K562 (cell line): ENCODE data around the gene ZNF148. TPM values are rescaled to one million over a fixed set of nuclear protein-coding genes. Genes with fewer than 3 reads are reported as not detected.
A peak's percentile ranks its signal among the peaks of the same experiment; 100 is the strongest.

Source experiments
- ATAC-seq: fragments of 200-7000 bp; cut with Tn5 transposase; 3 replicates; pipeline ENCODE4 v1.9.1; 2020; ENCODE audit warnings: moderate library complexity
- BruUV-seq: library from RNA; stranded (reverse); fragments of 400-500 nt; replicated peaks from 2 replicates; lab custom pipeline; 2021; lab: Mats Ljungman, UMichigan
- CTCF ChIA-PET: fragments of 300-600 bp; formaldehyde crosslinking; extraction: SDS; loops from one replicate; lab custom pipeline; 2021; ENCODE audit warnings: low intra/inter-chr PET ratio; lab: Yijun Ruan, JAX
- POLR2A ChIA-PET: fragments of 300-600, 350-650 bp; sonication (Branson Sonifier 250); formaldehyde crosslinking; extraction: SDS; loops from one replicate; lab custom pipeline; 2021; ENCODE audit warnings: antibody characterized with exemption, inconsistent platforms; lab: Yijun Ruan, JAX
- DNase-seq, 4 experiments: peaks; one replicate each; pipeline versions ENCODE4 v3.0.0 to v3.0.0-alpha.2; 2011 to 2018; ENCODE audit warnings: low spot score in 3 of 4, mixed read lengths in 3 of 4; ENCODE audit errors: extremely low read depth in 1 of 4
- FAIRE-seq: peaks from 2 replicates; lab custom pipeline; 2011; peaks lifted over from hg19 to GRCh38; lab: Jason Lieb, UNC
- H2AFZ ChIP-seq: 2 replicates; pipeline ENCODE4 v1.6.0; 2011; ENCODE audit warnings: low read depth, low read length, control low read depth, inconsistent platforms
- H3K27ac ChIP-seq: fragments of 200-600 bp; 3 replicates; pipeline ENCODE4 v1.8.0; 2011; ENCODE audit warnings: low read depth, mild to moderate bottlenecking, control low read depth, inconsistent platforms, low read length, moderate library complexity, mixed read lengths; ENCODE audit errors: extremely low read depth
- H3K27me3 ChIP-seq, 2 experiments: fragments of 300-600 bp in 1 of 2; 2 replicates in 1 of 2; 3 replicates in 1 of 2; pipeline versions ENCODE4 v1.6.0 to v1.8.0; 2011; ENCODE audit warnings: inconsistent platforms in 2 of 2, low read length in 2 of 2, mild to moderate bottlenecking in 1 of 2, mixed read lengths in 1 of 2, moderate library complexity in 1 of 2; ENCODE audit not compliant: control insufficient read depth in 2 of 2, insufficient read depth in 2 of 2
- H3K36me3 ChIP-seq: fragments of 300-600 bp; 3 replicates; pipeline ENCODE4 v1.8.0; 2011; ENCODE audit warnings: mild to moderate bottlenecking, low read length, inconsistent platforms; ENCODE audit not compliant: control insufficient read depth, insufficient read depth
- H3K4me1 ChIP-seq, 2 experiments: fragments of 200-600 bp in 1 of 2; replicated peaks in 1 of 2; 2 replicates in 1 of 2; 3 replicates in 1 of 2; pipeline versions ENCODE4 v1.5.1 to v1.8.0; 2011; ENCODE audit warnings: inconsistent platforms in 2 of 2, low read length in 2 of 2, mild to moderate bottlenecking in 1 of 2, mixed read lengths in 1 of 2, moderate library complexity in 1 of 2; ENCODE audit not compliant: control insufficient read depth in 2 of 2, insufficient read depth in 2 of 2
- H3K4me2 ChIP-seq: 2 replicates; pipeline ENCODE4 v1.6.1; 2011; ENCODE audit warnings: low read length, control low read depth, inconsistent platforms, mixed read lengths; ENCODE audit not compliant: insufficient read depth
- H3K4me3 ChIP-seq: fragments of 200-600 bp; sonication (generic), shearing (Covaris generic); 2 replicates; pipeline ENCODE4 v1.5.1; 2016; ENCODE audit warnings: control low read depth, inconsistent platforms
- H3K79me2 ChIP-seq: fragments of 200-600 bp; 3 replicates; pipeline ENCODE4 v1.8.0; 2011; ENCODE audit warnings: low read length, inconsistent platforms; ENCODE audit not compliant: control insufficient read depth, insufficient read depth
- H3K9ac ChIP-seq, 2 experiments: 2 replicates each; pipeline versions ENCODE4 v1.6.0 to v1.6.1; 2011; ENCODE audit warnings: low read depth in 2 of 2, low read length in 2 of 2, control low read depth in 1 of 2, inconsistent platforms in 1 of 2, mild to moderate bottlenecking in 1 of 2, mixed read lengths in 1 of 2; ENCODE audit not compliant: insufficient read depth in 1 of 2
- H3K9me1 ChIP-seq: one replicate; pipeline ENCODE4 v1.6.0; 2011; ENCODE audit warnings: inconsistent platforms, mild to moderate bottlenecking, low read length, moderate library complexity; ENCODE audit not compliant: control insufficient read depth, insufficient read depth
- H3K9me3 ChIP-seq: replicated peaks from 2 replicates; pipeline ENCODE4 v1.5.1; 2011; ENCODE audit warnings: low read depth, low read length, inconsistent platforms; ENCODE audit not compliant: control insufficient read depth, insufficient read depth
- H4K20me1 ChIP-seq: replicated peaks from 2 replicates; pipeline ENCODE4 v1.6.1; 2011; ENCODE audit warnings: low read length, inconsistent platforms, mixed read lengths; ENCODE audit not compliant: control insufficient read depth, insufficient read depth
- ATF7 ChIP-seq: fragments of 450-650 bp; IDR thresholded peaks from 2 replicates; pipeline ENCODE4 v1.7.1; 2014; ENCODE audit warnings: mild to moderate bottlenecking, moderate library complexity
- DPF2 ChIP-seq: fragments of 450-650 bp; IDR thresholded peaks from 2 replicates; pipeline ENCODE4 v1.6.1; 2016
- MEIS2 ChIP-seq: fragments of 450-650 bp; IDR thresholded peaks from 2 replicates; pipeline ENCODE4 v1.6.1; 2014; ENCODE audit warnings: mild to moderate bottlenecking; ENCODE audit not compliant: partially characterized antibody
- NFE2 ChIP-seq: IDR thresholded peaks from 2 replicates; pipeline ENCODE4 v1.6.1; 2014; ENCODE audit warnings: antibody characterized with exemption, low read depth
- SMAD4 ChIP-seq: fragments of 250-450 bp; sonication (Bioruptor Pico); conservative IDR thresholded peaks from 2 replicates; pipeline ENCODE4 v1.8.0; 2021; ENCODE audit warnings: inconsistent platforms, mild to moderate bottlenecking, moderate library complexity
- ZBTB49 ChIP-seq: sonication (generic); formaldehyde crosslinking; IDR thresholded peaks from 2 replicates; pipeline ENCODE4 v1.8.0; 2022; ENCODE audit warnings: missing genetic modification reagents, mild to moderate bottlenecking, borderline replicate concordance
- ZNF143 ChIP-seq: sonication (generic); formaldehyde crosslinking; IDR thresholded peaks from 2 replicates; pipeline ENCODE4 v1.9.0; 2022; ENCODE audit warnings: mild to moderate bottlenecking, missing genetic modification reagents
- ZNF263 ChIP-seq: sonication (generic); formaldehyde crosslinking; IDR thresholded peaks from 2 replicates; pipeline ENCODE4 v1.8.0; 2022; ENCODE audit warnings: mild to moderate bottlenecking, missing genetic modification reagents, borderline replicate concordance
- ZNF316 ChIP-seq: fragments of 450-650 bp; IDR thresholded peaks from 2 replicates; pipeline ENCODE4 v1.6.1; 2016
- ZNF551 ChIP-seq: fragments of 250-450 bp; sonication (Bioruptor Pico); IDR thresholded peaks from 2 replicates; pipeline ENCODE4 v1.5.0; 2021; ENCODE audit warnings: mild to moderate bottlenecking, moderate library complexity
- ZNF79 ChIP-seq: fragments of 250-450 bp; sonication (Bioruptor Pico); IDR thresholded peaks from 2 replicates; pipeline ENCODE4 v1.4.0; 2020; ENCODE audit warnings: low read depth, mild to moderate bottlenecking, moderate library complexity
- WGBS: fragments of 100-300 bp; shearing (Covaris generic); methylation state at CpG from one replicate; pipeline ENCODE4 v1.1.6; 2016; ENCODE audit warnings: low coverage, mixed read lengths; ENCODE audit not compliant: insufficient coverage; ENCODE audit errors: missing lambda C conversion rate; 5-methylcytosine and 5-hydroxymethylcytosine counted together
- in situ Hi-C: fragments of 300-500 bp; cut with MboI; formaldehyde crosslinking; loops from 4 replicates; pipeline ENCODE4 v1.15.0; 2018; ENCODE audit warnings: inconsistent platforms, mixed read lengths
- intact Hi-C: fragments of 100-400 bp; cut with micrococcal nuclease; formaldehyde crosslinking; loops from 2 replicates; pipeline ENCODE4 v1.14.2; 2022
- polyA plus RNA-seq, 8 experiments: library from polyadenylated mRNA; depleted of rRNA in 4 of 8; stranded (reverse) in 5 of 8; unstranded in 3 of 8; fragments of >200 nt; fragmentation: Nextera tagmentation in 2 of 8; fragmentation: Illumina TruSeq in 1 of 8; extraction: Ambion mirVana in 2 of 8; extraction: Trizol in 1 of 8; gene quantifications; 2 replicates each; pipeline versions ENCODE4 v1.2.1 to v1.2.3, GENCODE V29; 2011 to 2014; ENCODE audit warnings: inconsistent platforms in 1 of 8, missing spikeins in 1 of 8
- total RNA-seq, 7 experiments: library from RNA; depleted of rRNA in 6 of 7; stranded (reverse); fragments of >200 nt in 6 of 7; fragmentation: Illumina TruSeq in 2 of 7; extraction: Trizol in 2 of 7; gene quantifications; 2 replicates each; pipeline versions ENCODE4 v1.2.1 to v1.2.3, GENCODE V29; 2011 to 2021; ENCODE audit warnings: low replicate concordance in 1 of 7
- TF ChIP-seq, protein P1 (sequence below): fragments of 250-450 bp; sonication (Bioruptor Pico); IDR thresholded peaks from 2 replicates; pipeline ENCODE4 v1.9.0; 2021; ENCODE audit warnings: mild to moderate bottlenecking, inconsistent platforms
- TF ChIP-seq, protein P2 (sequence below): fragments of 450-650 bp; formaldehyde crosslinking; IDR thresholded peaks from 2 replicates; pipeline ENCODE4 v1.4.0; 2020; ENCODE audit warnings: mild to moderate bottlenecking, moderate library complexity
- TF ChIP-seq, protein P3 (sequence below), 2 experiments: IDR thresholded peaks in 1 of 2; conservative IDR thresholded peaks in 1 of 2; 2 replicates each; pipeline ENCODE4 v1.6.1; 2016; ENCODE audit warnings: low read depth in 2 of 2, mild to moderate bottlenecking in 1 of 2, missing compliant biosample characterization in 1 of 2, missing genetic modification characterization in 1 of 2, moderate library complexity in 1 of 2

ZNF148 gene
- total and polyA plus RNA-seq, 9 of the 15 experiments (the other 6 are each of a cell fraction or from before 2014, with no cell fraction given): 2.7 to 15.1 (median 8.3) TPM

GRCh38 chr3:125214738-125215137, 160.4 kb downstream of the ZNF148 start:
- H3K4me3 ChIP-seq: no peak overlapping the region
- H3K9me1 ChIP-seq: no peaks in the 10 kb centered on the region
- no TSS peak for BruUV-seq
- no peaks in the 10 kb centered on the region for H3K36me3 ChIP-seq
- H3K9ac ChIP-seq: no peak overlapping the region
- H3K27me3 ChIP-seq: peaks cover 0 to 6% of the 10 kb centered on the region in 2 experiments; a peak in 1 of 5 replicates
- no peaks in the 10 kb centered on the region for H3K79me2 ChIP-seq
- H3K9me3 ChIP-seq: no peaks in the 10 kb centered on the region
- WGBS: 0% methylated on average over 2 of the region's 3 CpGs
- no peak overlapping the region for H3K27ac ChIP-seq
- no peak overlapping the region; the same call in 1 of the 2 replicates for H3K4me2 ChIP-seq
- intact Hi-C loops (no loop called here), in situ Hi-C loops (no loop called here)
- H4K20me1 ChIP-seq: no peaks in the 10 kb centered on the region
- H3K4me1 ChIP-seq: peaks cover 0 to 9% of the 10 kb centered on the region in 2 experiments; a peak in 2 of 5 replicates
- POLR2A ChIA-PET: interaction anchor here (0.6 kb wide), 1 partner anchor 26 kb away, joined by 3 read pairs; no protein-coding TSS in a partner anchor
- H2AFZ ChIP-seq: no peak overlapping the region
- DNase-seq: no peak
- ATAC-seq: peak; percentile 21; the same call in 1 of the 3 replicates
- CTCF ChIA-PET: no interaction called here
- peak; percentile 37 for FAIRE-seq
- TF ChIP-seq ZBTB49 (CRISPR knock-in tag) (no peak), ZNF263 (CRISPR knock-in tag) (no peak), SMAD4 (CRISPR knock-in tag) (no peak), DPF2 (peak; percentile 45; the same call in 1 of the 2 replicates), ZNF79 (CRISPR knock-in tag) (no peak), ZNF551 (CRISPR knock-in tag) (no peak), ATF7 (no peak), ZNF143 (CRISPR knock-in tag) (no peak), MEIS2 (peak; percentile 58), NFE2 (peak; percentile 40; the same call in 1 of the 2 replicates), ZNF316 (peak; percentile 74)
- TF ChIP-seq, protein P1, sequence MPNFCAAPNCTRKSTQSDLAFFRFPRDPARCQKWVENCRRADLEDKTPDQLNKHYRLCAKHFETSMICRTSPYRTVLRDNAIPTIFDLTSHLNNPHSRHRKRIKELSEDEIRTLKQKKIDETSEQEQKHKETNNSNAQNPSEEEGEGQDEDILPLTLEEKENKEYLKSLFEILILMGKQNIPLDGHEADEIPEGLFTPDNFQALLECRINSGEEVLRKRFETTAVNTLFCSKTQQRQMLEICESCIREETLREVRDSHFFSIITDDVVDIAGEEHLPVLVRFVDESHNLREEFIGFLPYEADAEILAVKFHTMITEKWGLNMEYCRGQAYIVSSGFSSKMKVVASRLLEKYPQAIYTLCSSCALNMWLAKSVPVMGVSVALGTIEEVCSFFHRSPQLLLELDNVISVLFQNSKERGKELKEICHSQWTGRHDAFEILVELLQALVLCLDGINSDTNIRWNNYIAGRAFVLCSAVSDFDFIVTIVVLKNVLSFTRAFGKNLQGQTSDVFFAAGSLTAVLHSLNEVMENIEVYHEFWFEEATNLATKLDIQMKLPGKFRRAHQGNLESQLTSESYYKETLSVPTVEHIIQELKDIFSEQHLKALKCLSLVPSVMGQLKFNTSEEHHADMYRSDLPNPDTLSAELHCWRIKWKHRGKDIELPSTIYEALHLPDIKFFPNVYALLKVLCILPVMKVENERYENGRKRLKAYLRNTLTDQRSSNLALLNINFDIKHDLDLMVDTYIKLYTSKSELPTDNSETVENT: no peak
- TF ChIP-seq, protein P2, sequence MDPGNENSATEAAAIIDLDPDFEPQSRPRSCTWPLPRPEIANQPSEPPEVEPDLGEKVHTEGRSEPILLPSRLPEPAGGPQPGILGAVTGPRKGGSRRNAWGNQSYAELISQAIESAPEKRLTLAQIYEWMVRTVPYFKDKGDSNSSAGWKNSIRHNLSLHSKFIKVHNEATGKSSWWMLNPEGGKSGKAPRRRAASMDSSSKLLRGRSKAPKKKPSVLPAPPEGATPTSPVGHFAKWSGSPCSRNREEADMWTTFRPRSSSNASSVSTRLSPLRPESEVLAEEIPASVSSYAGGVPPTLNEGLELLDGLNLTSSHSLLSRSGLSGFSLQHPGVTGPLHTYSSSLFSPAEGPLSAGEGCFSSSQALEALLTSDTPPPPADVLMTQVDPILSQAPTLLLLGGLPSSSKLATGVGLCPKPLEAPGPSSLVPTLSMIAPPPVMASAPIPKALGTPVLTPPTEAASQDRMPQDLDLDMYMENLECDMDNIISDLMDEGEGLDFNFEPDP (CRISPR knock-in tag): no peak
- TF ChIP-seq, protein P3, sequence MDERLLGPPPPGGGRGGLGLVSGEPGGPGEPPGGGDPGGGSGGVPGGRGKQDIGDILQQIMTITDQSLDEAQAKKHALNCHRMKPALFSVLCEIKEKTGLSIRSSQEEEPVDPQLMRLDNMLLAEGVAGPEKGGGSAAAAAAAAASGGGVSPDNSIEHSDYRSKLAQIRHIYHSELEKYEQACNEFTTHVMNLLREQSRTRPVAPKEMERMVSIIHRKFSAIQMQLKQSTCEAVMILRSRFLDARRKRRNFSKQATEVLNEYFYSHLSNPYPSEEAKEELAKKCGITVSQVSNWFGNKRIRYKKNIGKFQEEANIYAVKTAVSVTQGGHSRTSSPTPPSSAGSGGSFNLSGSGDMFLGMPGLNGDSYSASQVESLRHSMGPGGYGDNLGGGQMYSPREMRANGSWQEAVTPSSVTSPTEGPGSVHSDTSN (CRISPR knock-in tag; IDR thresholded peaks at IDR 0.05; ENCODE audit: low read depth): no peak
- TF ChIP-seq, protein P3 (tag; conservative IDR thresholded peaks at IDR 0.05; ENCODE audit: low read depth): peak; percentile 60
